ENCODE measurements around the gene GKN1. TPM values are rescaled to one million over a fixed set of nuclear protein-coding genes. Genes with fewer than 3 reads are reported as not detected.

Gene GKN1
- total RNA-seq, 1 experiment from 2014 or later = not detected

DNA sequence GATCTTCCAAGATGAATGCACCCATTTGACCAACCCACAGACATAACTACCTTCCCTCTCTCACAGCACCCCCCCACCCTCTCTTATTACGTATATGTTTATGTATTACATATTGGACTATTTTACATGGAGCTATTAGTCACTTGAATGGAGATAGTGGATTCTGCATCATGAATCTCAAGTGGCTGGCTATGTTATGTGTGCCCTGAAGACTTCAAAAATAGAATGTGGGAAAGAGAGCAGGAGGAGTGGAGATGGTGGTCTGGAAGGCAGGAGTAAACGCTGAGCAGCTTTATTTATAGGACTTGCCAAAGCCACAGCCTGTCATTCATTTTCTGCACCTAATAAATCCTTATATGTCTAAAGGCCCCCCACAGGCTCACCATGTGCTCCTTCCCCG, 43.4 kb downstream of the GKN1 start:
- DNase-seq (ENCODE audit: unreplicated experiment) = no peak
- H3K4me3 Mint-ChIP-seq (ENCODE audit: unreplicated experiment) = no peak overlapping the region
- CTCF ChIA-PET = interaction anchor here (0.6 to 5.3 kb wide), 3 partner anchors 255 to 1171 kb away, joined by 4 to 30 read pairs (median 4); no protein-coding TSS in a partner anchor
- H3K36me3 Mint-ChIP-seq (ENCODE audit: insufficient read depth, unreplicated experiment) = no peaks in the 10 kb centered on the region
- H3K27ac Mint-ChIP-seq (ENCODE audit: low read depth, unreplicated experiment) = no peak overlapping the region
- TF ChIP-seq, protein P1, sequence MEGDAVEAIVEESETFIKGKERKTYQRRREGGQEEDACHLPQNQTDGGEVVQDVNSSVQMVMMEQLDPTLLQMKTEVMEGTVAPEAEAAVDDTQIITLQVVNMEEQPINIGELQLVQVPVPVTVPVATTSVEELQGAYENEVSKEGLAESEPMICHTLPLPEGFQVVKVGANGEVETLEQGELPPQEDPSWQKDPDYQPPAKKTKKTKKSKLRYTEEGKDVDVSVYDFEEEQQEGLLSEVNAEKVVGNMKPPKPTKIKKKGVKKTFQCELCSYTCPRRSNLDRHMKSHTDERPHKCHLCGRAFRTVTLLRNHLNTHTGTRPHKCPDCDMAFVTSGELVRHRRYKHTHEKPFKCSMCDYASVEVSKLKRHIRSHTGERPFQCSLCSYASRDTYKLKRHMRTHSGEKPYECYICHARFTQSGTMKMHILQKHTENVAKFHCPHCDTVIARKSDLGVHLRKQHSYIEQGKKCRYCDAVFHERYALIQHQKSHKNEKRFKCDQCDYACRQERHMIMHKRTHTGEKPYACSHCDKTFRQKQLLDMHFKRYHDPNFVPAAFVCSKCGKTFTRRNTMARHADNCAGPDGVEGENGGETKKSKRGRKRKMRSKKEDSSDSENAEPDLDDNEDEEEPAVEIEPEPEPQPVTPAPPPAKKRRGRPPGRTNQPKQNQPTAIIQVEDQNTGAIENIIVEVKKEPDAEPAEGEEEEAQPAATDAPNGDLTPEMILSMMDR (IDR thresholded peaks at IDR 0.05; ENCODE audit: unreplicated experiment) = no peak
- H3K9me3 Mint-ChIP-seq (ENCODE audit: unreplicated experiment) = no peaks in the 10 kb centered on the region
- no peaks in the 10 kb centered on the region for H3K27me3 Mint-ChIP-seq (ENCODE audit: insufficient read depth, unreplicated experiment)
- intact Hi-C loops (cut with micrococcal nuclease) = no loop called here
- POLR2A ChIA-PET = interaction anchor here (0.6 kb wide), 1 partner anchor 654 kb away, joined by 3 read pairs; no protein-coding TSS in a partner anchor
- BruUV-seq (replicated peaks) = no TSS peak
- H3K4me1 Mint-ChIP-seq (ENCODE audit: insufficient read depth, unreplicated experiment) = peaks cover 23% of the 10 kb centered on the region

DNA sequence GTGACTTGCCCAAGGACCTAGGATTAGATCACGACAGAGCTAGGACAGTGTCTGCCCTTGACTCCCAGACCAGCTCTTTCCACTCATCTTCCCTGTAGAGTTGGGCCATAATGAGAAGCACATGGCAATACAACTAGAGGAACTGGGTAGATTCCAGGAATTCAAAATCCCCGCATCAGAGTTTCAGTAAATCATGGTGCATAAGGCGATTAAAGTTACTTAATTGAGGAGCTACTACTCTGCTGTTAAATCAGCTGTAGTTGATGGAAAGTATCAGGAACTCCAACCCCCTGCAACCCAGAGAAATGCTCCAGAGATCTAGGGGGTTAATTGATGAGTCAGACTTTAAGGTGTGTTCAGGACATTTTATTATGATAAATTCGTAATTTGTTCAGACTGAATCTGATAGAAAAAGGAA, 44.3 kb downstream of the GKN1 start:
- CTCF ChIA-PET = interaction anchor here (0.6 to 5.3 kb wide), 2 partner anchors 10 to 288 kb away, joined by 3 to 30 read pairs; no protein-coding TSS in a partner anchor
- POLR2A ChIA-PET = interaction anchor here (0.7 kb wide), 1 partner anchor 475 kb away, joined by 3 read pairs; no protein-coding TSS in a partner anchor
- DNase-seq (ENCODE audit: unreplicated experiment) = no peak

DNA sequence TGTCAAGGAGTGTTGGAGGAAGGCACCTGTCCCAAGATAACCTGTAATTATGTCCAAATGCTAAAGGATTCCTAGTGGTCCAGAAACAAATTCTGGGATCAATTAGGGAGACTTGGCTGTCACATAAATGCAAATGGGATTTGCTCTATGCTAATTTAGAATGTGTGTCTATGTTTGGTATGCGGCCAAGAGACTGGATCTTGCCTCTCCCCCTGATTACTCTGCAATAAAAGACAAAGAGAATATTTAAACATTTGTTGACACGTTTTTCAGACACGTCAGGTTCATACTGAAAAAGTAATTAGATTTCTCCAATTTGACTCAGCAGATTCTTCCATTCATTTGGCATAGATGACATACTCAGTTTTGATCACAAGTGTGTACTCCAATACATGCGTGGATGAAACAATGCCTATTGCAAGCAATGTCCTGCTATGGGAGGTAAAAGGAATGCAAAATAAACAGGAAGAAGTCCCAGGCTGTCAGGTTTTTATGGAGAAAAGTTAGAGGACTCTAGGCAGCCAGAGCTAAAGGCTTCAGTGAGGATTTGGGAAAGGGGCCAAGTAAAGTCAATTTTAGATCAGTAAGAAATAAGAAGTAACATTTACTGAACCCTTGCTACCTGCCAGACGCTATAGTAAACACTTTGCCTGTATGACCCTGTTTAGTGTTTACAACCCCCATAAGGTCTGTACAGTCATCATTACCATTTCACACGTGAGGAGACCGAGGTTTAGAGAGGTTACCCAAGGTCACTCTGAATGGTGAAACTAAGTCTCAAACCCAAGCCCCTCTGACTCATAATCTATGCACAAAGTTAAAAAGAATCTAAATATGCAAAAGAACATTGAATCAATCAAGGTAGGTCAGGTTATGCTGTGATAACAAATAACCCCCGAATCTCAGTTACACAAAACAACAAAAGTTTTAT, 46.3 kb downstream of the GKN1 start:
- intact Hi-C loops (cut with micrococcal nuclease) = loop anchor here (10.0 kb wide), 1 partner anchor 694 kb away; no protein-coding TSS in a partner anchor
- Mint-ChIP-seq H3K9me3 (ENCODE audit: unreplicated experiment) (no peaks in the 10 kb centered on the region), H3K4me1 (ENCODE audit: insufficient read depth, unreplicated experiment) (peaks cover 22% of the 10 kb centered on the region), H3K27me3 (ENCODE audit: insufficient read depth, unreplicated experiment) (no peaks in the 10 kb centered on the region), H3K4me3 (ENCODE audit: unreplicated experiment) (no peak overlapping the region), H3K36me3 (ENCODE audit: insufficient read depth, unreplicated experiment) (no peaks in the 10 kb centered on the region), H3K27ac (ENCODE audit: low read depth, unreplicated experiment) (no peak overlapping the region)
- POLR2A ChIA-PET = no interaction called here
- DNase-seq (ENCODE audit: unreplicated experiment) = no peak
- CTCF ChIA-PET = no interaction called here
- no TSS peak for BruUV-seq (replicated peaks)
- TF ChIP-seq, protein P1 (IDR thresholded peaks at IDR 0.05; ENCODE audit: unreplicated experiment) = no peak

More for the DNA sequence above, 44.3 kb downstream of the GKN1 start:
- Mint-ChIP-seq H3K4me3 (ENCODE audit: unreplicated experiment) (no peak overlapping the region), H3K9me3 (ENCODE audit: unreplicated experiment) (no peaks in the 10 kb centered on the region), H3K4me1 (ENCODE audit: insufficient read depth, unreplicated experiment) (peaks cover 22% of the 10 kb centered on the region), H3K27ac (ENCODE audit: low read depth, unreplicated experiment) (no peak overlapping the region), H3K36me3 (ENCODE audit: insufficient read depth, unreplicated experiment) (no peaks in the 10 kb centered on the region), H3K27me3 (ENCODE audit: insufficient read depth, unreplicated experiment) (no peaks in the 10 kb centered on the region)
- intact Hi-C loops (cut with micrococcal nuclease) = no loop called here
- no TSS peak for BruUV-seq (replicated peaks)
- TF ChIP-seq, protein P1 (IDR thresholded peaks at IDR 0.05; ENCODE audit: unreplicated experiment) = no peak

DNA sequence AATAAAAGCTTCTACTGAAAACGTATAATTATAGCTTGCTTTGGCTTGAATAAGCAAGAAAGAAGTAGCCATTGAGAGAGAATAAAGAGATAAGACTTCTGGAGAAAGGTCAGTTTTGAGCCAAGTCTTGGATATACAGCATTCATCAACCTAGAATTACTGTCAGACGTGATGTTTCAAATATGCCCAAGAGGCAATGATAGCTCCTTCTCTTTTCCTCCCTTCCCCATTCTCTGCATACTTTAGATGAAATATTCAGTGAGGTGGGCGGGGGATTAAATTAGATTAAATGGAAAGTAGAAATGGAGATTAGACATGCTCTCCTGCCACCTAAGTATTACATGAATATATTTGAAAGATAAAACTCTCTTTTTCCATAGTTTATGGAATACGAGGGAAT, 47.3 kb downstream of the GKN1 start:
- H3K27ac Mint-ChIP-seq (ENCODE audit: low read depth, unreplicated experiment) = no peak overlapping the region
- intact Hi-C loops (cut with micrococcal nuclease) = loop anchor here (10.0 kb wide), 1 partner anchor 693 kb away; no protein-coding TSS in a partner anchor
- POLR2A ChIA-PET = no interaction called here
- CTCF ChIA-PET = interaction anchor here (0.8 kb wide), 1 partner anchor 78 kb away, joined by 3 read pairs; no protein-coding TSS in a partner anchor
- DNase-seq (ENCODE audit: unreplicated experiment) = no peak
- no peaks in the 10 kb centered on the region for H3K36me3 Mint-ChIP-seq (ENCODE audit: insufficient read depth, unreplicated experiment)
- H3K4me1 Mint-ChIP-seq (ENCODE audit: insufficient read depth, unreplicated experiment) = peaks cover 22% of the 10 kb centered on the region
- TF ChIP-seq, protein P1 (IDR thresholded peaks at IDR 0.05; ENCODE audit: unreplicated experiment) = no peak
- no TSS peak for BruUV-seq (replicated peaks)
- no peaks in the 10 kb centered on the region for H3K9me3 Mint-ChIP-seq (ENCODE audit: unreplicated experiment)
- H3K4me3 Mint-ChIP-seq (ENCODE audit: unreplicated experiment) = no peak overlapping the region
- H3K27me3 Mint-ChIP-seq (ENCODE audit: insufficient read depth, unreplicated experiment) = no peaks in the 10 kb centered on the region

All from MCF 10A (cell line).